ENCODE measurements around the gene PDGFRB.

GRCh38 chr5:150147670-150148069 is 8.0 kb downstream of the PDGFRB start:
- TF ChIP-seq CTCF (IDR thresholded peaks at IDR 0.05) (no peak), POLR2AphosphoS5 (IDR thresholded peaks at IDR 0.05) (no peak), POLR2A (IDR thresholded peaks at IDR 0.05) (no peak)
